Measurements from ENCODE around the gene PAQR9.
A peak's percentile ranks its signal among the peaks of the same experiment; 100 is the strongest.

Gene PAQR9

GRCh38 chr3:142943349-142943748 lies 20.1 kb downstream of the PAQR9 start:
- H3K27ac ChIP-seq: no peak overlapping the region
- TF ChIP-seq CTCF (conservative IDR thresholded peaks at IDR 0.05): no peak

- no peak overlapping the region for H3K27ac ChIP-seq
- TF ChIP-seq CTCF (conservative IDR thresholded peaks at IDR 0.05): no peak
Measured at GRCh38 chr3:142941373-142942123, 21.9 kb downstream of the PAQR9 start.

GRCh38 chr3:142940472-142940871 lies 23.0 kb downstream of the PAQR9 start:
- H3K27ac ChIP-seq: peak overlapping the region; percentile 56

GRCh38 chr3:142940000-142940399 lies 23.5 kb downstream of the PAQR9 start:
- H3K27ac ChIP-seq: peak overlapping the region; percentile 56
- TF ChIP-seq CTCF (conservative IDR thresholded peaks at IDR 0.05): no peak

More at GRCh38 chr3:142940472-142940871, 23.0 kb downstream of the PAQR9 start:
- no peak for TF ChIP-seq CTCF (conservative IDR thresholded peaks at IDR 0.05)

- H3K27ac ChIP-seq: no peak overlapping the region
- no peak for TF ChIP-seq CTCF (conservative IDR thresholded peaks at IDR 0.05)
Measured at GRCh38 chr3:142935963-142936362, 27.5 kb downstream of the PAQR9 start.

GRCh38 chr3:142934887-142935269 lies 28.6 kb downstream of the PAQR9 start:
- no peak for TF ChIP-seq CTCF (conservative IDR thresholded peaks at IDR 0.05)
- no peak overlapping the region for H3K27ac ChIP-seq

GRCh38 chr3:142934128-142934886 lies 29.2 kb downstream of the PAQR9 start:
- H3K27ac ChIP-seq: no peak overlapping the region
- TF ChIP-seq CTCF (conservative IDR thresholded peaks at IDR 0.05): no peak
